CD4-positive, alpha-beta T cell treated with Interleukin-15 for 4 hours (primary cell): ENCODE data around the gene BCOR.

Experiments used
- DNase-seq: peaks from one replicate; pipeline ENCODE4 v3.0.0-alpha.2; 2020; ENCODE audit warnings: low spot score

The BCOR gene

GRCh38 chrX:40019541-40019940 lies 78.2 kb downstream of the BCOR start:
- no peak for DNase-seq

GRCh38 chrX:40018041-40018440 lies 79.7 kb downstream of the BCOR start:
- no peak for DNase-seq

- no peak for DNase-seq
Measured at GRCh38 chrX:40016749-40017148, 81.0 kb downstream of the BCOR start.

- no peak for DNase-seq
Measured at GRCh38 chrX:40015693-40016092, 82.1 kb downstream of the BCOR start.

- no peak for DNase-seq
Measured at GRCh38 chrX:40013266-40014195, 84.2 kb downstream of the BCOR start.

- no peak for DNase-seq
Measured at GRCh38 chrX:40012868-40013265, 84.9 kb downstream of the BCOR start.

- no peak for DNase-seq
Measured at GRCh38 chrX:40012039-40012867, 85.5 kb downstream of the BCOR start.

GRCh38 chrX:40011322-40012038 lies 86.3 kb downstream of the BCOR start:
- DNase-seq: no peak

GRCh38 chrX:40010550-40011321 lies 87.0 kb downstream of the BCOR start:
- no peak for DNase-seq

GRCh38 chrX:40009890-40010289 lies 87.9 kb downstream of the BCOR start:
- no peak for DNase-seq

- no peak for DNase-seq
Measured at GRCh38 chrX:40009462-40009851, 88.3 kb downstream of the BCOR start.

GRCh38 chrX:40008791-40009461 lies 88.8 kb downstream of the BCOR start:
- DNase-seq: no peak

- DNase-seq: no peak
Measured at GRCh38 chrX:40007756-40008705, 89.7 kb downstream of the BCOR start.

GRCh38 chrX:40007131-40007755 lies 90.5 kb downstream of the BCOR start:
- no peak for DNase-seq

- DNase-seq: no peak
Measured at GRCh38 chrX:40006106-40007017, 91.4 kb downstream of the BCOR start.

GRCh38 chrX:40005292-40006011 lies 92.3 kb downstream of the BCOR start:
- no peak for DNase-seq

GRCh38 chrX:40004921-40005291 lies 92.9 kb downstream of the BCOR start:
- no peak for DNase-seq

GRCh38 chrX:40004246-40004535 lies 93.6 kb downstream of the BCOR start:
- DNase-seq: no peak
